DMS153 treated with DMSO at 0.1 percent for 48 hours (cell line): ENCODE results near the gene MVB12B.

Experiments
- DNase-seq: peaks from one replicate; lab custom pipeline; 2025; ENCODE audit not compliant: unreplicated experiment; lab: John Stamatoyannopoulos, UW

The MVB12B gene

GRCh38 chr9:126357074-126357473 is 30.4 kb downstream of the MVB12B start:
- no peak for DNase-seq

GRCh38 chr9:126360073-126360472 is 33.4 kb downstream of the MVB12B start:
- DNase-seq, result no peak

GRCh38 chr9:126361810-126362238 is 35.2 kb downstream of the MVB12B start:
- no peak for DNase-seq

GRCh38 chr9:126363250-126363649 is 36.6 kb downstream of the MVB12B start:
- no peak for DNase-seq

GRCh38 chr9:126363847-126364671 is 37.4 kb downstream of the MVB12B start:
- no peak for DNase-seq

- no peak for DNase-seq
Observed at GRCh38 chr9:126365780-126366179, 39.2 kb downstream of the MVB12B start.

GRCh38 chr9:126366366-126367011 is 39.9 kb downstream of the MVB12B start:
- DNase-seq, result no peak

- DNase-seq, result no peak
Observed at GRCh38 chr9:126367139-126367538, 40.5 kb downstream of the MVB12B start.

GRCh38 chr9:126367616-126368015 is 41.0 kb downstream of the MVB12B start:
- no peak for DNase-seq

GRCh38 chr9:126368020-126368419 is 41.4 kb downstream of the MVB12B start:
- no peak for DNase-seq

- DNase-seq, result no peak
Observed at GRCh38 chr9:126371007-126371870, 44.6 kb downstream of the MVB12B start.

GRCh38 chr9:126372716-126373115 is 46.1 kb downstream of the MVB12B start:
- no peak for DNase-seq

- DNase-seq, result no peak
Observed at GRCh38 chr9:126373241-126373640, 46.6 kb downstream of the MVB12B start.

GRCh38 chr9:126374366-126374781 is 47.7 kb downstream of the MVB12B start:
- DNase-seq, result no peak

- DNase-seq, result no peak
Observed at GRCh38 chr9:126375386-126375785, 48.8 kb downstream of the MVB12B start.

GRCh38 chr9:126376311-126377175 is 49.9 kb downstream of the MVB12B start:
- DNase-seq, result no peak

- DNase-seq, result no peak
Observed at GRCh38 chr9:126377176-126377509, 50.5 kb downstream of the MVB12B start.

GRCh38 chr9:126377536-126377935 is 50.9 kb downstream of the MVB12B start:
- DNase-seq, result no peak

- no peak for DNase-seq
Observed at GRCh38 chr9:126378761-126379160, 52.1 kb downstream of the MVB12B start.

GRCh38 chr9:126379661-126380360 is 53.2 kb downstream of the MVB12B start:
- DNase-seq, result no peak
